GM19035 (cell line): ENCODE results near the gene SCD5.

Experiments used
- ATAC-seq: cut with Tn5 transposase; IDR thresholded peaks from one replicate; pipeline ENCODE4 v1.9.1; 2021; ENCODE audit not compliant: unreplicated experiment

Gene SCD5

GRCh38 chr4:82642331-82642730 lies 156.3 kb downstream of the SCD5 start:
- no peak for ATAC-seq

DNA sequence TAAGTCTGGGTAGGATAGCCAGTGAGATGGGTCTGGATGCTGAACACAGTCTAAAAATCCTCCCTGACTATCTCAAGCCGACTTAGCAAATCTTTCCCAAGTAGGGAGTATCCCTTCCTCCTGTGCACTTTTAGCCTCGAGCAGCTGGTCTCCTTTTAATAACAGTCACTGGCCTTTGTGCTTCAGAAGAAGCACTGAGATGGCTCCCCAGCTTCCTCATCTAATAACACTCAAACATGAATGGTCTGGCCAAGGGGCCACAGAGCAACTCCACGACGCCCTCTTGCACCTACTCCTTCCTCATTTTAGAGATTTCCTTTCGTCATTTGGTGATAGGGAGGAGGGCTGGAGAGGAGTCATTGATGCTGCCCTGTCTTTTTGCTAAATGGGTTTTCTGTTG lies 158.1 kb downstream of the SCD5 start:
- no peak for ATAC-seq

- ATAC-seq: no peak
These were observed 158.6 kb downstream of the SCD5 start for GRCh38 chr4:82639971-82640370.

DNA sequence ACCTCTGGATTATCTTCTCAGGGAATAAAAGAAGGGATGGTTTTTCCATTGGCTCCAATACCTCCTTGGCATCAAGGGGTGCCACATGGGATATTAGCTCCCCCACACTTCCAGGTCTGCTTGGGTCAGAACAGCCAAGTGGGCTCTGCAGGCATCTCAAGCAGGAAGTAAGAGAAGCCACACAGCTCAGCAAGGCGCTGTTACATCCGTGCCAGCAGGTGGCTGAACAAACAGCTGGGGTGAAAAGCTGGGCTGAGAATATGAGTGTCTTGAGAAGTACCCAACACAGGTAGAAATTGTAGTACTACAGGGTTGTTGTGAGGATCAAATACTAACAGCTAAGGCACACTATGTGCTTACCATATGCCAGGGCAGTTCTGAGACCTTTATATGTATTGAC lies 160.1 kb downstream of the SCD5 start:
- no peak for ATAC-seq

GRCh38 chr4:82630079-82630478 lies 168.5 kb downstream of the SCD5 start:
- ATAC-seq: no peak

DNA sequence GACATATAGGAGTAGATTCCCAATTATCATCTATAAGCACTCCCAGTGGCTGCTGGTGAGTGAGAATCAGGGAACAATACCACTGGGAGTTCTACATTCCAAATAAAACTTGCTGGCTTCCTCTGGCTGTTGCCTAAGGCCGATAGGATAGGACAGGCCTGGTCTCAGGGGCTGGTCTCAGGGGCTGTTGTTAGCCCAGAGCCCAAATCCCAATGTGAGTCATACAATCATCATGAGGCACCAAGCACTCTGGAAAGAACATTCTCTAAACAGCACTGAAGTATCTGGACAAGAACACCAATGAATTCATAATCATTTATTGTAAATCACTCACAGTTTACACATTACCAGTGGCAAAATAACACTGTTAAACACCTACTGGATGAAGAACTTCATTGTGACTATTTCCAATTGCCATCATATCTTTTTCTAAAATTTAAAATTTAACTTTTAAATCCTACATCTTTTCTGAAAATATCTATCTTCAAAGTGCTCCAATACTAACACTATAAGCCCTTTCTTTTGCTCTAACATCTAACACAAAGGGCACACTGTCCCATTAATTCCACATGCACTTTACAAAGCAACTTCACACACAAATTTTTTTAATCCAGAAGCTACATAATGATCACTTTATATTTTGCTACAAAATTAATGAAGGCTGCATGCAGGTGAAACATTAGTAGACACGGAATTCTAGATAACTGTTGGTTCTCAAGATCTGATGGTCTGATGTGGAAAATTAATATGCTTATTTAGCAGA lies 169.2 kb downstream of the SCD5 start:
- no peak for ATAC-seq

DNA sequence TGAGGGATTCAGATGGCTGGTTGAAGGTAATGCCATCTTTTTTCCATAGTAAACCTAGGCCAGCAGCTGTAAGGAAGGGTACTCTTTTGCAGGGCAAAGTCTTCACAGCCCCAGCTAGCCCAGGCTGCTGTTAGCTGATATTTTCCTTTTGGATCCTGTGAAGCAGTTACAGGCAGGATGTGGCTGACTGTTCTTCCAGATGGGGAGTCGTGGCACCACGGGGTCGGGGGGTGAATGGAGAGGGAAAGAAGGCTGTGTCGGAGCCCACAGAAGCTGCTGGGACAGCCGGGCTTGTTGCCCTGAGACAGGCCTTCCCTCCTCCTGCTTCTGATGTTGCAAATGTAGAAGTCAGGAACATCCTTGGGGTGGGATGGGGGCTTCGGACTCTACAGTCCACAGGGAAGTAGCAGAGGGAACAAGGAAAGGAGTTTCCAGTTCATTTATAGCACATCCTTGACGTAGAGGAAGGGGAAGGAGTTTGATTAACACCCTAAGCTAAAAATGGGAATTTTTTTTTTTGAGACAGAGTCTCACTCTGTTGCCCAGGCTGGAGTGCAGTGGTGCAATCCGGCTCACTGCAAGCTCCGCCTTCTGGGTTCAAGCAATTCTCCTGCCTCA lies 172.2 kb downstream of the SCD5 start:
- ATAC-seq: no peak

DNA sequence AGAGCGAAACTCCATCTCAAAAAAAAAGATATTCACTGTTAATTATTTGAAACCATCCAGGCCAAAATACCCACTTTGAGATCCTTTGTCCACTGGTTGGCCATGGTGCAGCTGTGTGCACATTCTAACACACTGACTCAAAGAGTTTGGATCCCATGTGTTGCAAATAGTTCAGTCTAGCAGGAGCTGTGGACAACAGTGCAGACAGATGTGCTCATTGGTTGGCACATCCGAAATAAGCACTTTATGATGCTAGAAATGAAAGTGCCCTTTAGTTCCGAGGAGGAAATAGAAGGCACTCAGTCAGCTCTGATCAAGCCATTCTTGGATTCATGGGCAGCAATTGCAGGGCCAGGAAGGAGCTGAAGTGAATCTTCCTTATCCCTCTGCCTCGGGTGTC lies 173.8 kb downstream of the SCD5 start:
- ATAC-seq: no peak

DNA sequence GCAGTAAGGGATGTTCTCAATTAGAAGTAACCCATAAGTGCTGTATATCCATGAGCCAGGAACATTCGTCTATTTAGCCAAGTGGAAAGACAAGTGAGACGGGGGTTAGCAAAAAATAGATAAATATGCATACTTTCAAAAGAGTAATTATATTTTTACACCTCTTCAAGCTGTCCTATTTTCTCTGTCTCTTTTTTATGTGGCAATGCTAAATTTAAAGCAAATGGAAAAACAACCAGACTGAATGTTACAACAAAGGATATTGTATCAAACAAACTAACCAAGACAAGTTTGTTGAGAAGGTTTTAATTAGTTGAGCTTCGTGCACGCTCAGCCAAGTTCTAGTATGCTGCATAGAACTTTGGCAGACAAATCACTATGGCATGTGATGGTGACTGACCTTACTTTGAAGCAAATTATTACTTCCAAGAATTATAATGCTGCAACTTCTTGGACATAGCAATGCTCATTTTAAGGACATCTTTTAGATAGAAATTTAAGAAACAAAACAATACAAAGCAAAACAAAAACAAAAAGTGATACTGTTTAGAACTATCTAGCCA lies 175.4 kb downstream of the SCD5 start:
- ATAC-seq: no peak

DNA sequence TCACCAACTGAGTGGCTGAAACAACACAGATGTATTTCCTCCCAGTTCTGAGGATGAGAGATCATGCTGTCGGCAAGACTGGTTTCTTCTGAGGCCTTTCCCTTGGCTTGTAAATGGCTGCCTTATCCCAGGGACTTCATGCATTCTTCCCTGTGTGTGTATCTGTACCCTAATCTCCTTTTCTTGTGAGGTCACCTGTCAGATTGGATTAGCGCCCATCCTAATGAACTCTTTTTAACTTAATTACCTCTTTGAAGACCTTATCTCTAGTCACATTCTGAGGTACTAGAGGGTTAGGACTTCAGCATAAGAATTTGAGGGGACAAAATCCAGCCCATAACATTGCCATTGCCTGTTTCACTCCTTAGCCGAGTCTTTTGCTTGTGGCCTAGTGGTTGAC lies 177.3 kb downstream of the SCD5 start:
- ATAC-seq: no peak

DNA sequence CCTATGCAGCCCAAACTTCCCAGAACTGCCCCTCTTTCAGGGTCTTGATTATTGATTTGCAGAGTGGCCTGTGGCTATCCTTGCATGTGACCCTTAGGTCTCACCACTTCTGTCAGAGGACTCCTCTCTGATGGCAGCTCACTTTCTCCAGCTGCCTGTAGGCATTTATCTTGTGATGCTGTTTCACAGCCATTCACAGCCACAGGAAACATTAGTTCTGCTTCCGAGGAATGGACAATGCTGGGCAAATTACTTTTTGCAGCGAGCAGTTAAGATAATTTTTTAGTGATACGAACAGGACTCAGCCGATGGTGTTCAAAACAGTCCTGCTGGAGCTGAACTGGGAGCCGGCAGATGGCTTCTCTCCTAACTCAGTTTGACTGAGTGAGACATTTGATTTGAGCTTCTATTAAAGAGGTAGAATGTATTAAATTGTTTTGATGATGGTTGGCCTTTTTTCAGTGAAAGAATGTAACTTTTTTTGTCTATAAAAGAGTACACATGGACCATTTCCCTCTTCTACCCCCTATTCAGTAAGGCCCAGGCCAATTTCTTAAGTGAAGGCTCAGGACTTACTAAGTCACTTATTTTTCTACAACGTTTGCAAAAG lies 178.4 kb downstream of the SCD5 start:
- ATAC-seq: no peak

GRCh38 chr4:82618103-82618720 lies 180.4 kb downstream of the SCD5 start:
- ATAC-seq: no peak

GRCh38 chr4:82614838-82615449 lies 183.7 kb downstream of the SCD5 start:
- ATAC-seq: no peak

DNA sequence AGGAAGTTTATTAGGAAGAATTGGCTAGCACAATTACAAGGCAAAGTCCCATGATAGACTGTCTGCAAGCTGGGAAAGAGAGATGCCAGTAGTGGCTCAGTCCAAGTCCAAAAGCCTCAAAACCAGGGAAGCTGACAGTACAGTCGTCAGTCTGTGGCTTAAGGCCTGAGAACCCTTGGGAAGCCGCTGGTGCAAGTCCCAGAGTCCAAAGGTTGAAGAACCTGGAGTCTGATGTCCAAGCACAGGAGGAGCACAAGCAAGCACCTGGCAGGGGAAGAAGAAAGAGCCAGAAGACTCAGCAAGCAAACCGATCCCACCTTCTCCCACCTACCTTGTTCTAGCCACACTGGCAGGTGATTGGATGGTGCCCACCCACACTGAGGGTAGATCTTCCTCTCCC lies 185.5 kb downstream of the SCD5 start:
- ATAC-seq: no peak

GRCh38 chr4:82611982-82612381 lies 186.6 kb downstream of the SCD5 start:
- no peak for ATAC-seq

DNA sequence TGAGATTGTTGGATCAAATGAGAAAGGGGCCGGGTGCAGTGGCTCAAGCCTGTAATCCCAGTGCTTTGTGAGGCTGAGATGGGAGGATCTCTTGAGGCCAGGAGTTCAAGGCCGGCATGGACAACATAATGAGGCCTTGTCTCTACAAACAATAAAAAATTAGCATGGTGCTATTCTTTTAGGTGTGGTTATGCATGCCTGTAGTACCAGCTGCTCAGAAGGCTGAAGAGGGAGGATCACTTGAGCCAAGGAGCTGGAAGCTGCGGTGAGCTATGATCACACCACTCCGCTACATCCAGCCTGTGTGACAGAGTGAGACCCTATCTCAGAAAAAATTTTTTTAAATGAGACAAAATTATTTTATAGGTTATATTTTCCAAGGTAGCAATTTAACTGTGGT lies 187.1 kb downstream of the SCD5 start:
- ATAC-seq: no peak

DNA sequence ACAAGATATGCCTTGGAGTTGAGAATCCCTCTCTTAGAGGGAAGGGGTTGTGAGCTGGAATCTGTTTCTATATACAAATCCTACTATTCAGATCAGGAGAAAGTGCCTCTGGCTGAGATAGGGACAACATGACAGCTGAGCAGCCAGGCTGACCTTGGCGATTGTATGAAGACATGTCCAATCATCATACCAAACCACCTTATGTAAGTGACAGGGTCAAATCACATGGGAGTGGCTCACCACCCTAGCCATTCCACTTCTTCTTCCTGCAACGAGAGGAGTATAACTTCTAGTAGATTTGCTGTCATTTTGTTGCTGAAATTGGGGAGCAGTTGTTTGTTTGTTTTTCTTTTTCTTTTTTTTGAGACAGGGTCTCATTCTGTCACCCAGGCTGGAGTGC lies 188.6 kb downstream of the SCD5 start:
- no peak for ATAC-seq

DNA sequence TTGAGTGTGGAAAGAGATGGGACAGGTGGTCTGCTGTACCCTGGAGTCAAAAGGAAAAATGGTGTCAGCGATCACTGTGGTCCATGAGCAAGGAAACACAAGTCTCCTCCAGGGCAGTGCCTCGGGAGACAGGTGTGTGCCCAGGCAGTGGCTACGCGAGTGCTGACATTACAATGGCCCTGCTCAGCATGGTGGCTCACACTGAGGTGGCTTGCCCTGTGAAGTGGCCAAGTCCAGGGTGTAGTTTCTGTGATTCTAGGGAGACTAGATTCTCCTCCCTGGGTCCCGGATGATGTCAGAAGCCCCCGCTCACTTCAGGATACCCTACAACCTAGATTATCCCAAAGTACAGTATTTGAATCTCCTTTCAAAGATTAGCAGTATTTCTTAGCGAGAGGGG lies 192.0 kb downstream of the SCD5 start:
- no peak for ATAC-seq

DNA sequence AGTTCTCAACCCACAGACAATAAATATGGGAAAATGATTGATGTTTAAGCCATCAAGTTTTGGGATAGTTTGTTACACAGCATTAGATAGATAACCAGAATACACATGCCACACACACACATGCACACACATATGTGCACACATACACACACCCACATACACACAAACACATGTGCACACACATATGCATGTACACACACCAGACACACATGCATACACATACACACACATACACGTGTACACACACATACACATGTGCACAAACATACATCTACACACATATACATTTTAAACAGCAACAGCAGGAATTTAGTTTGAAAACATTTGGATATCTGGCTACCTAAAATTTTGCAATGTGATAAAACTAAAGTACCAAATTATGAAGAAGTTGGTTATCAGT lies 194.1 kb downstream of the SCD5 start:
- ATAC-seq: no peak

DNA sequence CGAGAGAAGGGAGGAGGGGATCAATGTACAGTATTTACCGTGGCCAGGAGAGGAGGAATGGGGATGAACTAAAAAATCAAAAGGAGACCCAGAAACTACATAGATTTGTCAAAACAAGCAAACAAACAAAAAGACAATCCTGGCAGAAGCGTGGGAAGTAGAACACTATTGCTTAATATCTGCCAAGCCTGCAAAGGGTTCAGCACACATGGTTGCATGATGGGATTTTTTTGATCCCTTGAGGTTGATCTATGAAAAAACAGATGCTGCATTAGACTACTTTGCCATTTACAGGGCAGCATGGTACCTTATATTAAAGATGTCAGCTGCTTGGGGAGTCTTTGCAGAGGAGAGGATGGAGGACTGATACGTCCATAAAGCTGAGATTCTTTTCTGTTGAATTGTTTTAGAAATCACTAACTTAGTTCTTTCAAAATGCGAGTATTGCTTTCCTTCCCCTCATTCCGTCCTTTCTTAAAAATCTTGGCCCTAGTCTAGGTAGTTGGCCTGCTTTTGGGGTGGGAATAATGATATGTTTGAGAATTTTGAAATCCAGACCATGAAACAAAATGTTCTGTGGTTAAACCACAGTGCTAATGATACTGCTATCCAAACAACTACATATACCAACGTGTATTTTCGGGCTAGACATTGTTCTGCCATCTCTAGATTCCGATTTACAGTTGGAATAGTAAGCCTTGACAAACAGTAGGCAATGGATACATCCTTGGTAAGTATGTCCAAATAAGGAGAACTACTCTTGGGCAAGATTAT lies 197.2 kb downstream of the SCD5 start:
- no peak for ATAC-seq

- no peak for ATAC-seq
These were observed 199.3 kb downstream of the SCD5 start for GRCh38 chr4:82599336-82599735.
